A549 (cell line): ENCODE measurements around the gene CADM1. TPM values are rescaled to one million over a fixed set of nuclear protein-coding genes. Genes with fewer than 3 reads are reported as not detected.

Experiments
- ATAC-seq, 2 experiments: fragments of 200-7000 bp in 1 of 2; fragments of >200 bp in 1 of 2; cut with Nextera tagmentation in 1 of 2; cut with Tn5 transposase in 1 of 2; 3 replicates each; pipeline versions ENCODE4 v1.8.0 to v1.9.1; 2018 to 2020; ENCODE audit warnings: mild to moderate bottlenecking in 1 of 2, moderate library complexity in 1 of 2
- CTCF ChIA-PET: fragments of 300-600 bp; sonication (Branson Sonifier 250); formaldehyde crosslinking; extraction: SDS; loops from one replicate; lab custom pipeline; 2021; ENCODE audit warnings: antibody characterized with exemption, inconsistent platforms; lab: Yijun Ruan, JAX
- POLR2A ChIA-PET: fragments of 350-600 bp; formaldehyde crosslinking; extraction: SDS; loops from one replicate; lab custom pipeline; 2021; ENCODE audit warnings: antibody characterized with exemption, inconsistent platforms; lab: Yijun Ruan, JAX
- DNase-seq, 2 experiments: peaks; one replicate each; pipeline versions ENCODE4 v3.0.0 to v3.0.0-alpha.2; 2011 to 2016; ENCODE audit warnings: low read depth in 1 of 2, low spot score in 1 of 2
- FAIRE-seq: peaks from 2 replicates; lab custom pipeline; 2011; peaks lifted over from hg19 to GRCh38; lab: Jason Lieb, UNC
- H3K27ac ChIP-seq, 2 experiments: fragments of >200 bp; sonication (Bioruptor Twin); formaldehyde crosslinking; 3 replicates each; pipeline ENCODE4 v1.5.1; 2016 to 2017
- H3K4me1 ChIP-seq: fragments of >200 bp; sonication (Bioruptor Twin); formaldehyde crosslinking; 3 replicates; pipeline ENCODE4 v1.6.1; 2016
- H3K4me2 ChIP-seq: fragments of >200 bp; sonication (Bioruptor Twin); formaldehyde crosslinking; 3 replicates; pipeline ENCODE4 v1.6.1; 2016
- H3K4me3 ChIP-seq: fragments of >200 bp; sonication (Bioruptor Twin); formaldehyde crosslinking; 3 replicates; pipeline ENCODE4 v1.5.1; 2016
- H3K9me3 ChIP-seq: fragments of >200 bp; sonication (Bioruptor Twin); formaldehyde crosslinking; 3 replicates; pipeline ENCODE4 v1.6.1; 2016
- CBX2 ChIP-seq: fragments of 200-600 bp; sonication (generic); IDR thresholded peaks from 2 replicates; pipeline ENCODE4 v1.6.1; 2016; ENCODE audit warnings: low read depth, mild to moderate bottlenecking, borderline replicate concordance
- CBX8 ChIP-seq: fragments of 200-600 bp; sonication (generic); IDR thresholded peaks from 2 replicates; pipeline ENCODE4 v1.6.1; 2016
- CEBPB ChIP-seq, 2 experiments: fragments of >200 bp in 1 of 2; sonication (Bioruptor Twin) in 1 of 2; formaldehyde crosslinking in 1 of 2; IDR thresholded peaks; 2 replicates each; pipeline ENCODE4 v1.6.1; 2012 to 2016
- CHD4 ChIP-seq: fragments of 200-600 bp; sonication (generic); IDR thresholded peaks from 2 replicates; pipeline ENCODE4 v1.6.1; 2016; ENCODE audit warnings: antibody characterized with exemption, mild to moderate bottlenecking, borderline replicate concordance
- EHMT2 ChIP-seq: fragments of 200-600 bp; sonication (generic); IDR thresholded peaks from 2 replicates; pipeline ENCODE4 v1.6.1; 2016; ENCODE audit warnings: antibody characterized with exemption, low read depth, mild to moderate bottlenecking, moderate library complexity
- EP300 ChIP-seq, 2 experiments: fragments of >200 bp; sonication (Bioruptor Twin); formaldehyde crosslinking; IDR thresholded peaks; 2 replicates in 1 of 2; 3 replicates in 1 of 2; pipeline ENCODE4 v1.6.1; 2016 to 2017
- FOSL2 ChIP-seq, 2 experiments: fragments of 450-650 bp in 1 of 2; fragments of >200 bp in 1 of 2; sonication (Bioruptor Twin) in 1 of 2; formaldehyde crosslinking; IDR thresholded peaks; 2 replicates each; pipeline versions ENCODE4 v1.5.0 to v1.6.1; 2016 to 2020; ENCODE audit warnings: mild to moderate bottlenecking in 1 of 2, moderate library complexity in 1 of 2
- GATA3 ChIP-seq: IDR thresholded peaks from 2 replicates; pipeline ENCODE4 v1.6.1; 2012; ENCODE audit warnings: borderline replicate concordance
- HDAC2 ChIP-seq: fragments of 200-600 bp; sonication (generic); IDR thresholded peaks from 2 replicates; pipeline ENCODE4 v1.6.1; 2016
- HEYL ChIP-seq: fragments of 250-450 bp; sonication (Bioruptor Pico); IDR thresholded peaks from 2 replicates; pipeline ENCODE4 v1.8.0; 2021; ENCODE audit warnings: mild to moderate bottlenecking, moderate library complexity
- HOXB5 ChIP-seq: fragments of 250-450 bp; sonication (Bioruptor Pico); IDR thresholded peaks from 2 replicates; pipeline ENCODE4 v1.5.0; 2020; ENCODE audit warnings: mild to moderate bottlenecking, moderate library complexity
- JUNB ChIP-seq: fragments of >200 bp; sonication (Bioruptor Twin); formaldehyde crosslinking; IDR thresholded peaks from 2 replicates; pipeline ENCODE4 v1.6.1; 2016
- MYC ChIP-seq: IDR thresholded peaks from 2 replicates; pipeline ENCODE4 v1.6.1; 2012; ENCODE audit warnings: mild to moderate bottlenecking, inconsistent platforms, low read length, improper control_type of control experiment, borderline replicate concordance
- NFE2L2 ChIP-seq: fragments of 150-350 bp; conservative IDR thresholded peaks from 2 replicates; pipeline ENCODE4 v1.6.1; 2014; ENCODE audit warnings: low read length
- NPAS2 ChIP-seq: fragments of 250-450 bp; sonication (Bioruptor Pico); IDR thresholded peaks from 2 replicates; pipeline ENCODE4 v1.8.0; 2022; ENCODE audit warnings: mild to moderate bottlenecking, moderate library complexity, borderline replicate concordance
- NR3C1 ChIP-seq: fragments of >200 bp; sonication (Bioruptor Twin); formaldehyde crosslinking; IDR thresholded peaks from 3 replicates; pipeline ENCODE4 v1.6.1; 2017
- PHF8 ChIP-seq: fragments of 200-600 bp; sonication (generic); IDR thresholded peaks from 2 replicates; pipeline ENCODE4 v1.6.1; 2016; ENCODE audit warnings: low read depth, mild to moderate bottlenecking, antibody characterized with exemption, moderate library complexity, borderline replicate concordance
- POLR2A ChIP-seq: IDR thresholded peaks from 2 replicates; pipeline ENCODE4 v1.6.1; 2012; ENCODE audit warnings: mild to moderate bottlenecking, low read length
- RARB ChIP-seq: fragments of 250-450 bp; sonication (Bioruptor Pico); IDR thresholded peaks from 2 replicates; pipeline ENCODE4 v1.8.0; 2021; ENCODE audit warnings: mild to moderate bottlenecking, moderate library complexity
- SREBF2 ChIP-seq: fragments of 450-650 bp; IDR thresholded peaks from 2 replicates; pipeline ENCODE4 v1.6.1; 2014; ENCODE audit warnings: mild to moderate bottlenecking, moderate library complexity
- ZFP36 ChIP-seq: fragments of 450-650 bp; IDR thresholded peaks from 2 replicates; pipeline ENCODE4 v1.6.1; 2014; ENCODE audit warnings: borderline replicate concordance; ENCODE audit not compliant: partially characterized antibody
- ZNF302 ChIP-seq: fragments of 250-450 bp; sonication (Bioruptor Pico); IDR thresholded peaks from 2 replicates; pipeline ENCODE4 v1.9.0; 2021; ENCODE audit warnings: inconsistent platforms, mild to moderate bottlenecking, moderate library complexity
- WGBS: methylation state at CpG from one replicate; pipeline ENCODE4 v1.1.6; 2017; ENCODE audit errors: missing lambda C conversion rate; 5-methylcytosine and 5-hydroxymethylcytosine counted together
- polyA plus RNA-seq, 4 experiments: library from polyadenylated mRNA; depleted of rRNA in 3 of 4; stranded (reverse); fragments of >200 nt; fragmentation: RNase III in 1 of 4; extraction: RNeasy Plus Mini Kit Qiagen cat#74134 plus additional on column Dnase treatment in 1 of 4; gene quantifications; 2 replicates in 3 of 4; 3 replicates in 1 of 4; pipeline ENCODE4 v1.2.3, GENCODE V29; 2011 to 2017
- TF ChIP-seq, protein P1 (sequence below): IDR thresholded peaks from 2 replicates; pipeline ENCODE4 v1.6.1; 2012
- TF ChIP-seq, protein P2 (sequence below): fragments of 450-650 bp; IDR thresholded peaks from 2 replicates; pipeline ENCODE4 v1.6.1; 2014; ENCODE audit warnings: antibody characterized with exemption
- TF ChIP-seq, protein P3 (sequence below): fragments of >200 bp; sonication (Bioruptor Twin); formaldehyde crosslinking; IDR thresholded peaks from 3 replicates; pipeline ENCODE4 v1.5.1; 2016
- TF ChIP-seq, protein P4 (sequence below): IDR thresholded peaks from 2 replicates; pipeline ENCODE4 v1.6.1; 2012; ENCODE audit warnings: low read depth, borderline replicate concordance
- TF ChIP-seq, protein P5 (sequence below): fragments of >200 bp; sonication (Bioruptor Twin); formaldehyde crosslinking; IDR thresholded peaks from 2 replicates; pipeline ENCODE4 v1.6.1; 2016
- TF ChIP-seq, protein P6 (sequence below): fragments of 200-600 bp; sonication (generic); IDR thresholded peaks from 2 replicates; pipeline ENCODE4 v1.6.1; 2016; ENCODE audit warnings: antibody characterized with exemption, mild to moderate bottlenecking, moderate library complexity
- TF ChIP-seq, protein P7 (sequence below): fragments of >200 bp; sonication (Bioruptor Twin); formaldehyde crosslinking; IDR thresholded peaks from 3 replicates; pipeline ENCODE4 v1.6.1; 2016

The CADM1 gene
- polyA plus RNA-seq, 2 of the 4 experiments (the other 2 are of a cell fraction) = 33.4 to 36.7 TPM

DNA sequence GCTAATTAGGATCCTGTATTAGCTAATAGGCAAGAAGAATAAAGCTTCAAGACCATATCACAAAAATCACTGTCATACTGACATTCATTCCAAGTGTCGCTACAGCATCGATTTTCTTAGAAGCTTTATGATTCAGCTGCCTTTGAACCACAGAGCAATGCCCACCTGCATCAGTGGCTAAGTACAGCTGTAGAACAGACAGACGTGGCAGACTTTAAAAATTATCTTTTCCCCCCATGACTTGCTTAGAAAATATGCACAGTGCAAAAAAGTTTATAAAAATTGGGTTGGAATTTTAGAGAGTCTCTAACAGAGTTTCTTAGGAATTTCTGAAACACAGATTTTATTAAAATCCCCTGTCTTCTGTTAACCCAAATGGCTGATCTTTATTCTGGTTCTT is 120.8 kb downstream of the CADM1 start:
- no peak for DNase-seq
- Histone ChIP-seq H3K4me1 (peaks cover 42% of the 10 kb centered on the region), H3K27ac (no peak overlapping the region), H3K4me2 (no peak overlapping the region), H3K4me3 (no peak overlapping the region)
- POLR2A ChIA-PET = no interaction called here
- no peak for ATAC-seq
- CTCF ChIA-PET = no interaction called here
- FAIRE-seq = no peak
- 84% methylated on average over 3 of the region's 3 CpGs for WGBS
- TF ChIP-seq CHD4 = no peak
- TF ChIP-seq, protein P1, sequence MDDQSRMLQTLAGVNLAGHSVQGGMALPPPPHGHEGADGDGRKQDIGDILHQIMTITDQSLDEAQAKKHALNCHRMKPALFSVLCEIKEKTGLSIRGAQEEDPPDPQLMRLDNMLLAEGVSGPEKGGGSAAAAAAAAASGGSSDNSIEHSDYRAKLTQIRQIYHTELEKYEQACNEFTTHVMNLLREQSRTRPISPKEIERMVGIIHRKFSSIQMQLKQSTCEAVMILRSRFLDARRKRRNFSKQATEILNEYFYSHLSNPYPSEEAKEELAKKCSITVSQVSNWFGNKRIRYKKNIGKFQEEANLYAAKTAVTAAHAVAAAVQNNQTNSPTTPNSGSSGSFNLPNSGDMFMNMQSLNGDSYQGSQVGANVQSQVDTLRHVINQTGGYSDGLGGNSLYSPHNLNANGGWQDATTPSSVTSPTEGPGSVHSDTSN = no peak
- TF ChIP-seq, protein P2, sequence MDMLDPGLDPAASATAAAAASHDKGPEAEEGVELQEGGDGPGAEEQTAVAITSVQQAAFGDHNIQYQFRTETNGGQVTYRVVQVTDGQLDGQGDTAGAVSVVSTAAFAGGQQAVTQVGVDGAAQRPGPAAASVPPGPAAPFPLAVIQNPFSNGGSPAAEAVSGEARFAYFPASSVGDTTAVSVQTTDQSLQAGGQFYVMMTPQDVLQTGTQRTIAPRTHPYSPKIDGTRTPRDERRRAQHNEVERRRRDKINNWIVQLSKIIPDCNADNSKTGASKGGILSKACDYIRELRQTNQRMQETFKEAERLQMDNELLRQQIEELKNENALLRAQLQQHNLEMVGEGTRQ = no peak
- TF ChIP-seq, all 56 proteins: peak for 0
- H3K9me3 ChIP-seq = no peaks in the 10 kb centered on the region

DNA sequence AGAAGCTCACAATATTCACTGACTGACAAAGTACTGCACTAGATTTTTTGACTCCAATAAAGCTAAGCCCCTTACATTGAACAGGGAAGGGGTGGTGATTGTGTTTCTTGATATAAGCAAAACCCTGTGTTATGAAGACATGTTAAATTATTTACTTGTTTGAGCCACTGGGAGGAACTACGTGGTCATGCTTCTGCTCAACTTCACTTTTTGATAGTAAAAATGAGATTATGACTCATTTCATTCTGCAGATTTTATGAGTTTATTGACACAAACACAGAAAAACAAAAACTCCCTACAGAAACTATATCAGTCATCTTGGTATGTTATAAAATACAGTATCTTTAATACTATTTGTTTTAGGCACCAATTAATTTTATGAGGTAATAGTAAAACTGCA is 124.7 kb downstream of the CADM1 start:
- H3K4me2 ChIP-seq = peak overlapping the region; percentile 80
- ChIA-PET CTCF (interaction anchor here (1.8 to 2.0 kb wide), 2 partner anchors 12 to 55 kb away, joined by 4 to 8 read pairs; no protein-coding TSS in a partner anchor), POLR2A (no interaction called here)
- H3K4me3 ChIP-seq = no peak overlapping the region
- H3K9me3 ChIP-seq = no peaks in the 10 kb centered on the region
- ATAC-seq (peak in 1 of 2 experiments; percentile 58; a peak in 2 of 6 replicates), FAIRE-seq (no peak), DNase-seq (peak in 1 of 2 experiments; percentile 28)
- peaks cover 48% of the 10 kb centered on the region for H3K4me1 ChIP-seq
- peak overlapping the region; percentile 72 to 75 for H3K27ac ChIP-seq
- 9% methylated on average over 1 of the region's 1 CpG for WGBS
- TF ChIP-seq ZNF302 = no peak
- TF ChIP-seq, protein P3, sequence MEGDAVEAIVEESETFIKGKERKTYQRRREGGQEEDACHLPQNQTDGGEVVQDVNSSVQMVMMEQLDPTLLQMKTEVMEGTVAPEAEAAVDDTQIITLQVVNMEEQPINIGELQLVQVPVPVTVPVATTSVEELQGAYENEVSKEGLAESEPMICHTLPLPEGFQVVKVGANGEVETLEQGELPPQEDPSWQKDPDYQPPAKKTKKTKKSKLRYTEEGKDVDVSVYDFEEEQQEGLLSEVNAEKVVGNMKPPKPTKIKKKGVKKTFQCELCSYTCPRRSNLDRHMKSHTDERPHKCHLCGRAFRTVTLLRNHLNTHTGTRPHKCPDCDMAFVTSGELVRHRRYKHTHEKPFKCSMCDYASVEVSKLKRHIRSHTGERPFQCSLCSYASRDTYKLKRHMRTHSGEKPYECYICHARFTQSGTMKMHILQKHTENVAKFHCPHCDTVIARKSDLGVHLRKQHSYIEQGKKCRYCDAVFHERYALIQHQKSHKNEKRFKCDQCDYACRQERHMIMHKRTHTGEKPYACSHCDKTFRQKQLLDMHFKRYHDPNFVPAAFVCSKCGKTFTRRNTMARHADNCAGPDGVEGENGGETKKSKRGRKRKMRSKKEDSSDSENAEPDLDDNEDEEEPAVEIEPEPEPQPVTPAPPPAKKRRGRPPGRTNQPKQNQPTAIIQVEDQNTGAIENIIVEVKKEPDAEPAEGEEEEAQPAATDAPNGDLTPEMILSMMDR = 0 out of 3 replicates have a peak, but pooled peaks have one; percentile 9
- TF ChIP-seq, protein P4, sequence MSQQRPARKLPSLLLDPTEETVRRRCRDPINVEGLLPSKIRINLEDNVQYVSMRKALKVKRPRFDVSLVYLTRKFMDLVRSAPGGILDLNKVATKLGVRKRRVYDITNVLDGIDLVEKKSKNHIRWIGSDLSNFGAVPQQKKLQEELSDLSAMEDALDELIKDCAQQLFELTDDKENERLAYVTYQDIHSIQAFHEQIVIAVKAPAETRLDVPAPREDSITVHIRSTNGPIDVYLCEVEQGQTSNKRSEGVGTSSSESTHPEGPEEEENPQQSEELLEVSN = no peak
- no peak for TF ChIP-seq CEBPB (IDR thresholded peaks at IDR 0.05)
- peak; percentile 13; the same call in 1 of the 2 replicates for TF ChIP-seq GATA3
- no peak for TF ChIP-seq FOSL2 (IDR thresholded peaks at IDR 0.05)
- TF ChIP-seq FOSL2 (CRISPR knock-in tag; IDR thresholded peaks at IDR 0.05) = peak; percentile 63
- TF ChIP-seq POLR2A = no peak
- TF ChIP-seq, protein P5, sequence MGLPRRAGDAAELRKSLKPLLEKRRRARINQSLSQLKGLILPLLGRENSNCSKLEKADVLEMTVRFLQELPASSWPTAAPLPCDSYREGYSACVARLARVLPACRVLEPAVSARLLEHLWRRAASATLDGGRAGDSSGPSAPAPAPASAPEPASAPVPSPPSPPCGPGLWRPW = no peak
- TF ChIP-seq, protein P6, sequence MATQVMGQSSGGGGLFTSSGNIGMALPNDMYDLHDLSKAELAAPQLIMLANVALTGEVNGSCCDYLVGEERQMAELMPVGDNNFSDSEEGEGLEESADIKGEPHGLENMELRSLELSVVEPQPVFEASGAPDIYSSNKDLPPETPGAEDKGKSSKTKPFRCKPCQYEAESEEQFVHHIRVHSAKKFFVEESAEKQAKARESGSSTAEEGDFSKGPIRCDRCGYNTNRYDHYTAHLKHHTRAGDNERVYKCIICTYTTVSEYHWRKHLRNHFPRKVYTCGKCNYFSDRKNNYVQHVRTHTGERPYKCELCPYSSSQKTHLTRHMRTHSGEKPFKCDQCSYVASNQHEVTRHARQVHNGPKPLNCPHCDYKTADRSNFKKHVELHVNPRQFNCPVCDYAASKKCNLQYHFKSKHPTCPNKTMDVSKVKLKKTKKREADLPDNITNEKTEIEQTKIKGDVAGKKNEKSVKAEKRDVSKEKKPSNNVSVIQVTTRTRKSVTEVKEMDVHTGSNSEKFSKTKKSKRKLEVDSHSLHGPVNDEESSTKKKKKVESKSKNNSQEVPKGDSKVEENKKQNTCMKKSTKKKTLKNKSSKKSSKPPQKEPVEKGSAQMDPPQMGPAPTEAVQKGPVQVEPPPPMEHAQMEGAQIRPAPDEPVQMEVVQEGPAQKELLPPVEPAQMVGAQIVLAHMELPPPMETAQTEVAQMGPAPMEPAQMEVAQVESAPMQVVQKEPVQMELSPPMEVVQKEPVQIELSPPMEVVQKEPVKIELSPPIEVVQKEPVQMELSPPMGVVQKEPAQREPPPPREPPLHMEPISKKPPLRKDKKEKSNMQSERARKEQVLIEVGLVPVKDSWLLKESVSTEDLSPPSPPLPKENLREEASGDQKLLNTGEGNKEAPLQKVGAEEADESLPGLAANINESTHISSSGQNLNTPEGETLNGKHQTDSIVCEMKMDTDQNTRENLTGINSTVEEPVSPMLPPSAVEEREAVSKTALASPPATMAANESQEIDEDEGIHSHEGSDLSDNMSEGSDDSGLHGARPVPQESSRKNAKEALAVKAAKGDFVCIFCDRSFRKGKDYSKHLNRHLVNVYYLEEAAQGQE = no peak
- no peak for TF ChIP-seq NR3C1
- TF ChIP-seq HDAC2 = no peak
- no peak for TF ChIP-seq HEYL (CRISPR knock-in tag)
- TF ChIP-seq EHMT2 = no peak
- TF ChIP-seq SREBF2 = no peak
- no peak for TF ChIP-seq RARB
- no peak for TF ChIP-seq MYC
- TF ChIP-seq CBX8 = no peak
- no peak for TF ChIP-seq CBX2
- TF ChIP-seq NPAS2 = no peak
- no peak for TF ChIP-seq PHF8
- TF ChIP-seq JUNB = peak; percentile 33; the same call in 1 of the 2 replicates
- TF ChIP-seq, protein P7, sequence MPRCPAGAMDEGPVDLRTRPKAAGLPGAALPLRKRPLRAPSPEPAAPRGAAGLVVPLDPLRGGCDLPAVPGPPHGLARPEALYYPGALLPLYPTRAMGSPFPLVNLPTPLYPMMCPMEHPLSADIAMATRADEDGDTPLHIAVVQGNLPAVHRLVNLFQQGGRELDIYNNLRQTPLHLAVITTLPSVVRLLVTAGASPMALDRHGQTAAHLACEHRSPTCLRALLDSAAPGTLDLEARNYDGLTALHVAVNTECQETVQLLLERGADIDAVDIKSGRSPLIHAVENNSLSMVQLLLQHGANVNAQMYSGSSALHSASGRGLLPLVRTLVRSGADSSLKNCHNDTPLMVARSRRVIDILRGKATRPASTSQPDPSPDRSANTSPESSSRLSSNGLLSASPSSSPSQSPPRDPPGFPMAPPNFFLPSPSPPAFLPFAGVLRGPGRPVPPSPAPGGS = no peak
- TF ChIP-seq HOXB5 (CRISPR knock-in tag) = no peak
- no peak for TF ChIP-seq NFE2L2
- no peak for TF ChIP-seq EP300 (IDR thresholded peaks at IDR 0.05)
- TF ChIP-seq ZFP36 = no peak
